ENCODE results near the gene FREM1. TPM values are rescaled to one million over a fixed set of nuclear protein-coding genes. Genes with fewer than 3 reads are reported as not detected.

Gene FREM1
- total RNA-seq, 1 donor from 2014 or later: 0.85 TPM

DNA sequence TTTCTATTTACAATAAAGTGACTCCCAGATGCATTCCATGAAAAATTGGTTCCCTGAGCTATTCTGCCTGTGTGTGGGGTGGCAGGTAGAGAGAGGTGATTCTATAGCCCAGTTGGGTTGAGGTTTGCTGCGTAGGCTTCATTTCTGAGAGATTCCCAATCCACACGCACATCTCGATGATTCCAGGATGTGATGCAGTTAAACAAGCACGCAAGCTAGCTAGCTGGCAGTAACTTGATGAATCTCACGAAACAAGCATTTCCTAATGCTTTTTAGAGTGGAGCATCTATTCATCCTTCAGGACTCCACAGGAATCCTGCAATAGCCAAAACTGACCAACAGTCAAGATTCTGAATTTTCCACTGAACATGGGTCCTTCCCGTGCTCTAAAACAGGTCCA lies 143.9 kb downstream of the FREM1 start:
- TF ChIP-seq CTCF (IDR thresholded peaks at IDR 0.05): no peak
- no peak overlapping the region for H3K4me3 ChIP-seq
- no peak for DNase-seq (ENCODE audit: low spot score in 2 of 2)
- no peak overlapping the region for H3K27ac ChIP-seq
- intact Hi-C loops (cut with DNase I): loop anchor here (2.0 to 10.0 kb wide), 3 partner anchors 149 to 1731 kb away; no protein-coding TSS in a partner anchor
- H3K4me1 ChIP-seq: no peaks in the 10 kb centered on the region
- H3K27me3 ChIP-seq: no peaks in the 10 kb centered on the region
- H3K9me3 ChIP-seq: no peaks in the 10 kb centered on the region
- no peaks in the 10 kb centered on the region for H3K36me3 ChIP-seq

DNA sequence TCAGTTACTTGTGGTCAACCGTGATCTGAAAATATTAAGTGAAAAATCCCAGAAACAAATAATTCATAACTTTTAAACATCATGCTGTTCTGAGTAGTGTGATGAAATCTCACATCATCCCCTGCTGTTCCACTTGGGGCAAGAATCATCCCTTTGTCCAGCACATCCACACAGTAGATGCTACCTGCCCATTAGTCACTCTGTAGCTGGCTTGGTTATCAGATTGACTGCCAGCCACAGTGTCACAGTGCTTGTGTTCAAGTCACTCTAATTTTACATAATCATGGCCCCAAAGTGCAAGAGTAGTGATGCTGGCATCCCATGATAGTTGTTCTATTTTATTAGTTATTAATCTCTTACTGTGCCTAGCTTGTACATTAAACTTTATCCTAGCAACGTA lies 148.6 kb downstream of the FREM1 start:
- intact Hi-C loops (cut with DNase I): loop anchor here (10.0 kb wide), 2 partner anchors 1407 to 1727 kb away; no protein-coding TSS in a partner anchor
- no peak for TF ChIP-seq CTCF (IDR thresholded peaks at IDR 0.05)
- H3K4me3 ChIP-seq: no peak overlapping the region
- no peaks in the 10 kb centered on the region for H3K9me3 ChIP-seq
- no peaks in the 10 kb centered on the region for H3K27me3 ChIP-seq
- H3K36me3 ChIP-seq: no peaks in the 10 kb centered on the region
- no peak overlapping the region for H3K27ac ChIP-seq
- no peak for DNase-seq (ENCODE audit: low spot score in 2 of 2)
- no peaks in the 10 kb centered on the region for H3K4me1 ChIP-seq

GRCh38 chr9:14760060-14760459 lies 150.2 kb downstream of the FREM1 start:
- H3K4me3 ChIP-seq: no peak overlapping the region
- no peaks in the 10 kb centered on the region for H3K9me3 ChIP-seq
- intact Hi-C loops (cut with DNase I): loop anchor here (10.0 kb wide), 2 partner anchors 1405 to 1725 kb away; no protein-coding TSS in a partner anchor
- no peak for DNase-seq (ENCODE audit: low spot score in 2 of 2)
- H3K27ac ChIP-seq: no peak overlapping the region
- H3K4me1 ChIP-seq: no peaks in the 10 kb centered on the region
- no peaks in the 10 kb centered on the region for H3K27me3 ChIP-seq
- no peaks in the 10 kb centered on the region for H3K36me3 ChIP-seq
- TF ChIP-seq CTCF (IDR thresholded peaks at IDR 0.05): no peak

DNA sequence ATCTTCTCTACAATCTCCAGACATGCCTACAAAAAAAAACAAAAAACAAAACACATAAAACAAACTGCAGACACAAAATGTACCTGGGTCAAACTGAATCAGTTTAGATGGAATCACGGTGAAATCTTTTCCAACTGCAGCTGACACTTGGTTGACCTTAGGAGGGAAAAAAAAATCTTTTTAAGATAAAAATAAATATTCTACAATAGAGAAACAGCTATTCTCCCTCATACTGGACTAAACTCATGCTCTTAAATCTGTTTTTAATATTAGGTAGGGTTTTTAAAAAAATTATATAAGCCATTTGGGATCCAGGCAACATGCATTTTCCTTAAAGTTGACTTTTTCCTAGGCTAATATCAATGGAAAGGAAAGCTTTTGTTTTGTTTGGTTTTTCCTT lies 153.9 kb downstream of the FREM1 start:
- Histone ChIP-seq H3K4me1 (no peaks in the 10 kb centered on the region), H3K27ac (no peak overlapping the region), H3K4me3 (no peak overlapping the region), H3K36me3 (no peaks in the 10 kb centered on the region), H3K9me3 (no peaks in the 10 kb centered on the region), H3K27me3 (no peaks in the 10 kb centered on the region)
- intact Hi-C loops (cut with DNase I): no loop called here
- no peak for TF ChIP-seq CTCF (IDR thresholded peaks at IDR 0.05)
- no peak for DNase-seq (ENCODE audit: low spot score in 2 of 2)

GRCh38 chr9:14752871-14753270 lies 157.4 kb downstream of the FREM1 start:
- no peak for DNase-seq (ENCODE audit: low spot score in 2 of 2)
- H3K4me1 ChIP-seq: no peaks in the 10 kb centered on the region
- H3K27ac ChIP-seq: no peak overlapping the region
- H3K9me3 ChIP-seq: no peaks in the 10 kb centered on the region
- TF ChIP-seq CTCF (IDR thresholded peaks at IDR 0.05): no peak
- H3K4me3 ChIP-seq: no peak overlapping the region
- intact Hi-C loops (cut with DNase I): no loop called here
- peaks cover 3 to 11% of the 10 kb centered on the region in 2 donors for H3K36me3 ChIP-seq
- no peaks in the 10 kb centered on the region for H3K27me3 ChIP-seq

DNA sequence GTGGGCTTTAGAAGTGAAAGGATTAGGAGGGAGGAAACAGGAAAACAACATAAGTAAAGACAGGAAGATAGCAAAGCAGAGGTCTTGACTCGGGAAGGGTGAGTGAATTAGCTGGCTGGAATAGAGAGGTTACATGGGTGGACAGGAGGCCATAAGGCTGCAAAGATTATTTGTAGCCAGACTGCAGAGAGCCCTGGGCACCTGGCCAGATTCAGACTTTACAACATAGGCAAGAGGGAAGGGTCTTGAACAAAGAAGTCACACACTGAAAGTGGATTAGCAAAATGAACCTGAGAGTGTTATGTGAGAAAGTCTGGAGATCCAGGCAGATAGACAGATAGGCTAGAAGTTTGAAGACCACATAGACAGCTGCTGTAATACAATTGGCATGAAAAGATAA lies 158.0 kb downstream of the FREM1 start:
- no peak for DNase-seq (ENCODE audit: low spot score in 2 of 2)
- intact Hi-C loops (cut with DNase I): no loop called here
- H3K36me3 ChIP-seq: peaks cover 3 to 11% of the 10 kb centered on the region in 2 donors
- no peaks in the 10 kb centered on the region for H3K9me3 ChIP-seq
- H3K4me3 ChIP-seq: no peak overlapping the region
- no peak for TF ChIP-seq CTCF (IDR thresholded peaks at IDR 0.05)
- H3K27me3 ChIP-seq: no peaks in the 10 kb centered on the region
- H3K4me1 ChIP-seq: no peaks in the 10 kb centered on the region
- no peak overlapping the region for H3K27ac ChIP-seq

All from ascending aorta (tissue), 2 donors.